Hematopoietic multipotent progenitor cell treated with erythropoietin and hydrocortisone succinate and interleukin-3 and kit ligand, for 15 days (in vitro differentiated cells): ENCODE results near the gene DGKB.

Experiments used
- DNase-seq: peaks from one replicate; pipeline ENCODE4 v3.0.0-alpha.2; 2015; ENCODE audit warnings: low spot score

Gene DGKB

GRCh38 chr7:14760730-14761478 is 141.6 kb downstream of the DGKB start:
- DNase-seq, result no peak

DNA sequence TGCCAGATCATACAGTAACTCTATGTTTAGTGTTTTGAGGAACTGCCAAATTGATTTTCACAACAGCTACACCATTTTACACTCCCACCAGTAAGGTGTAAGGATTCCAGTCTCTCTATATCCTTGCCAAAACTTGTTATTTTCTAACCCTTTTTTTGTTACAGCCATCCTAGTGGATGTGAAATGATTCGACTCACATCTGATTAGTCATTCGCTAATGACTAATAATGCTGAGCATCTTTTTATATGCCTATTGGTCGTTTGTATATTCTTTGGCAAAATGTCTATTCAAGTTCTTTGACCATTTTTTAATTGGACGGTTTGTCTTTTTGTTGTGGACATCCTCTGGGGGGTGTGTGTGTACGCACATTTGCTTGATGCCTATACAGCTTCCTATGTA is 142.8 kb downstream of the DGKB start:
- DNase-seq, result no peak

- no peak for DNase-seq
These were observed 147.9 kb downstream of the DGKB start for GRCh38 chr7:14754631-14755030.

GRCh38 chr7:14752301-14752700 is 150.2 kb downstream of the DGKB start:
- DNase-seq, result no peak

DNA sequence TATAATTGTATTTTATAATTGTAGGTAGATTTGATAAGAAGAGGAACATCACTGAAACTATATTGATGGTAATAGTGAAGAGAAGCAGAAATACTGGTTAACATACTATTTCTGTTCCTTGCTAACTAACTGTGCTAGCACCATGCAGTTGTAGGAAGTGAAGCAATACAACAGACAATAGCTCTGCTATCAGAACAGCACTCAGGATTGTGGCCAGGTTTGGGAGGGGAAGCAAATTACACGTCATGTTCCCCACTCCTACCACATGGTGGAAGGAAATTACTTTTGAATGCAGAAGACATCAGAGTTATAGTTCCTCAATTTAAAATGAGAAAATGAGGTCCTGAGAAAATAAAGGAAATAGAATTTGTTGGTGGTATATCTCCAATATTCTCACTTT is 151.1 kb downstream of the DGKB start:
- DNase-seq, result no peak

DNA sequence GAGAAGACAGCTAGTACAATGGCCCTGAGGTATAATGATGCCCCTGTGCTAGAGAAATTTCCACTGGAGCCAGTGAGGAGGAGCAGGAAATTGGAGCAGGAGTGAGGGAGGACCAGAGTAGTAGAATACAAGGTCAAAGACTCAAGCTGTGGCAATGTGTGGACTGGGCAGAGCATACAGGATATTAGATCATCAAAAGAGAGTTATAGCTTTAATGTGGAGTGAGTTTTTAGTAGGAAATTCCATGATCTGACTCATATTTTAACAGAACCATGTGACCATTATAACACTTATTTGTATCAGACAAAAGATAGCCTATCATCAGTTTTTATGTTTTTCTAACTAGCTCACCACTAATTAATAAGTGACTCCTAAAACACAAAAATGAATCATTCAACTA is 154.1 kb downstream of the DGKB start:
- DNase-seq, result no peak

- no peak for DNase-seq
These were observed 154.8 kb downstream of the DGKB start for GRCh38 chr7:14747701-14748100.

- no peak for DNase-seq
These were observed 157.5 kb downstream of the DGKB start for GRCh38 chr7:14745076-14745475.

- DNase-seq, result no peak
These were observed 161.9 kb downstream of the DGKB start for GRCh38 chr7:14740606-14741005.

GRCh38 chr7:14739841-14740185 is 162.7 kb downstream of the DGKB start:
- DNase-seq, result no peak

DNA sequence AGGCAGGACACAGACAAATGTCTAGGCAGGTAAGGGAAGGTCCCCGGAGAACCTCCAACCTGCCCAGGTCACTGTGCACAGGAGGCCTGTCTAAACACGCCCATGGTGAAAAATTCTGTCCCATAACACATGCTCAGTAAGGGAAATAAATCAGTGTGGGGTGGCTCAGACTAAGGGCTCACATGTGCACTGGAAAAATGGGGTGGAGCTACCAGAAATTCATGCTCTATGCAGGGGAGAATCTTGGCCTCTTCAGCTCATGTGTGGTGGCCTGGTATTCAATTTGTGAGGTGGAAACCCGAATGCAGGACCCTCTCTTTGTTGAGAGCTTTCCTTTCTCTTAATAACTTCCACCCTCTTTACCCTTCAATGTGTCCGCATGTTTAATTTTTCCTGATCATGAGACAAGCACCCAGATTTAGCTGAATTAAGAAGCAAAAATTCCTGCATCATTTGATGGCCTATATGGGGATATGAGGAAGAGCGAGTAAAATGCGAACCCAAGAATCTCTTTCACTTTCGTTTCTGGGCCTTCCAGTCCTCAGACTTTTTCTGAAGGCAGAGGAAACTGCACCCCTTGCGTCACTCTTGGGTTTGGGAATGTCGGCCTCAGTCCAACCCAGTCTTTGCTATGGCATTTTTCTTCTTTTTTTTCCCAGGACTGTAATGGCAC is 163.2 kb downstream of the DGKB start:
- DNase-seq, result no peak

- no peak for DNase-seq
These were observed 164.5 kb downstream of the DGKB start for GRCh38 chr7:14738086-14738485.

- DNase-seq, result no peak
These were observed 167.7 kb downstream of the DGKB start for GRCh38 chr7:14734839-14735321.

- DNase-seq, result no peak
These were observed 181.8 kb downstream of the DGKB start for GRCh38 chr7:14720785-14721184.

DNA sequence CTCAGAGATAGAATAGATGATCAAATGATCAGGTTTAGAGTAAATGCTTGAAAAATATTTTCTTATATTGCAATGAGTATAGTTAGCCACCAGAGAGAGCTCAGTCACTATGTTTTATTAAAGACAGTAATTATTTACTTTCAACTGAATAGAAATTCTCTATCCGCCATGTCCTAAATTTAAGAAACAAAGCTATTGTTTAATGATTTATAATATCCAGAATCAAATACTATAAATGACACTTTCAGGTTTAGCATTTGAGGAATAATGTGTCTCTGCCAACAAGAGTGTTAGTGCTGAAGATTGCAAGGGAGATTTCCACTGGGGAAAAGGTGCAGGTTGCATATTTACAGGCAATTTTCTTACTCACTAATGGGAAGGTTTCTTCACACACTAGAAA is 184.7 kb downstream of the DGKB start:
- DNase-seq, result no peak

GRCh38 chr7:14717169-14717568 is 185.4 kb downstream of the DGKB start:
- DNase-seq, result no peak

DNA sequence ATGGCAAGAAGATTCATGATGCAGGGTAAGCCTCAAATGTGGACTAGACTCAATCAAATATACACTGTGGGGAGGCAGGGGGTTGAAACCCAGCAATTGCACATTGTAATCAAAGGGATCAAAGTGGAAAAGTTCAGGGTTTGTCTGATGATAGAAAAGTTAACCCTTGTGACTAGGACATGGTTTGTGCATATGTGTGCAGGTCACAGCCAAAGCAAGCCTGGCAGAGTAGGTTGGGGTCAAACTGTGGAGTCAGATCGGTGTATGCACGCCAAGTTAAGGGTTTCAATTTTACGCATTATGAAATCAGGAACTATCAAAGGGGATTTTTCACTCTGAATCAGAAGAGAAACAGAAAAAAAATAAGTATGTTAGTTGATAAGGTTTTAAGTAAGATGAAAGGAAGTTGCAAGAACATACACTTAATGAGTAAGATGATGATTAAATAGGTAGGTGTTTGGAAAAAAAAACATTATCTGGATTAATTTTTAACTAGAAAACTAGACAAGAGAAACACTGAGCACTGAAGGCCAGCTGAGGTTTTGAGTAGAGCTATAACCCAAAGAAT is 188.3 kb downstream of the DGKB start:
- DNase-seq, result no peak

DNA sequence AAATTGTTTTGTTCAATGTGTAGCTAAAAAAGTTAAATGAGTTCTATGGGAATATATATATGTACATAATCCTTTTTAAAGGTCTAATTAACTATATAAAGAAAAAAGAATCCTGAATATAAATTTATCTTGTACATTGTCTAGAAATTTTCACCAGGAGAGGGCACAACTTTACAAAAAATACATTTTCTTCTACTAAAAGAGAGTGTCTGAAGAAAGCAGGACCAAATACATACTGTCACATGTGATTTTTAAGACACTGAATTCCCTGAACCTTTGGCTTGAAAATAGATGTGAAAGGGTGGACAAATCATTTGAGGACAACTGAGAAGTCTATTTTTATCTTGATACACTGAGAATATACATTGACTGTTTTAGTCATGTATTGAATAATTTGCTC is 204.3 kb downstream of the DGKB start:
- DNase-seq, result no peak

GRCh38 chr7:14697684-14698083 is 204.9 kb downstream of the DGKB start:
- no peak for DNase-seq

- peak; percentile 30 for DNase-seq
These were observed 210.9 kb downstream of the DGKB start for GRCh38 chr7:14691597-14692203.

DNA sequence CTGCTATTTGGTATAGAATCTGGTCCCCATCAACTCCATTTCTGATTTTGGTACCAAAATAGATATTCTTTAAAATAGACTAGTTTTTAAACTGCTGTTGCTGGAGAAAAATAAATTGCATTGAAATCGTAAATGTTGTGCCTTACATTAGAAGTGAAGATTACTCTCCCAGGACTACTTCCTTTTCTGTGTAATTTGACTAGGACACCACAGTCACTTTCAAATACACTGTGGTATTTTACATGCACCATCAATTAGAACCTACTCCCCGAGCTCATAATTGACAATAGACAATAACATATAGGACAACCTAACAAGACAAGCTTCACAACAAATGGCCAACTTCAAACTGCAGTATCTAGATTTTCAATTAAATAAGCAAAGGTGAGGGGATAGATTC is 211.5 kb downstream of the DGKB start:
- no peak for DNase-seq

DNA sequence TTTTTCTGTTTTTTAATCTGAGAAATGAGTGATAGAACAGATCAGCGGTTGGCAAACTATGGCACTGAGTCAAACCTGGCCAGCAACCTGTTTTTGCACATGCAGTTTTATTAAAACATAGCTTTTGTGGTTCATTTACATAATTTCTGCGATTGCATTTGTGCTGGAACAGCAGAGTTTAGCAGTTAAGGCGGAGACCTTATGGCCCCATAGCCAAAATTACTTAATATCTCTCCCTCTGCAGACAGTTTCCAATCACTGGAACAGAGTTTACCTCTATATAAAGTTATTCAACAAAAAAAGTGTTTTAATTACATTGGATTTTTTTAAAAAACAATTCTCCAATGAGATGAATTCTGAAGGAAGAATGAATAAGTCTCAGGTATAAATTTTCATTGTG is 212.1 kb downstream of the DGKB start:
- no peak for DNase-seq

DNA sequence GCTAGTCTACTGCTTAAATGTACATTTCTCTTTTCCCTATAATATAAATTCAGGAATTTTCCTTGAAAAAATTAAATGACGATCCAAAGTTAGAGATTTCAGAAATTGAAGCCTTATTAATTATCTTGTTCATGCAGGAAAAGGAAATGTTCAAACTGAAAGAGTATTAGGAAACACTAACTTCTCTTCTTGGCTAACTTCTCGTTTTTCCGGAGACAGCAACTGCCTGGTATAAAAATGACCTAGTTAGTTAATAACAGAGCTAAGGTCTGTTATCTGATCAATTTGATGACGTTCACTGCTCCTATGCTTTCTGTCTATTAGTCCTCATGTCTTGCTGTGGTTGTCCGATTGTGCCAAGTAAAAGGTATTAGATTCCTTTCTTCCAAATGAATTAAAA is 212.5 kb downstream of the DGKB start:
- no peak for DNase-seq
